Measurements from ENCODE around the gene VSX1. TPM values are rescaled to one million over a fixed set of nuclear protein-coding genes. Genes with fewer than 3 reads are reported as not detected.

The VSX1 gene
- total RNA-seq, 1 experiment from 2014 or later, result not detected

GRCh38 chr20:25038591-25039015, 43.3 kb downstream of the VSX1 start:
- H3K36me3 ChIP-seq (ENCODE audit: insufficient read depth, low read length, poor library complexity, severe bottlenecking), result no peaks in the 10 kb centered on the region
- H3K27ac ChIP-seq (ENCODE audit: low read depth, low read length, poor library complexity, severe bottlenecking), result no peak overlapping the region
- POLR2A ChIA-PET (ENCODE audit: low non-redundant PET), result no interaction called here
- BruUV-seq (replicated peaks), result no TSS peak
- H3K4me3 ChIP-seq (ENCODE audit: low read depth, low read length, poor library complexity, severe bottlenecking), result no peak overlapping the region
- intact Hi-C loops (cut with micrococcal nuclease; ENCODE audit: unreplicated experiment), result no loop called here
- H3K9me3 ChIP-seq (ENCODE audit: low read depth, low read length, poor library complexity, severe bottlenecking), result no peaks in the 10 kb centered on the region
- H3K4me1 ChIP-seq (ENCODE audit: insufficient read depth, low read length, poor library complexity, severe bottlenecking), result peaks cover 33% of the 10 kb centered on the region
- CTCF ChIA-PET, result no interaction called here
- H3K27me3 ChIP-seq (replicated peaks; ENCODE audit: insufficient read depth, low read depth, low read length, poor library complexity), result no peaks in the 10 kb centered on the region
- TF ChIP-seq EZH2 (IDR thresholded peaks at IDR 0.05; ENCODE audit: borderline replicate concordance, low read depth, low read length, poor library complexity, severe bottlenecking) (no peak), CTCF (conservative IDR thresholded peaks at IDR 0.05; ENCODE audit: low read depth, low read length) (no peak)
- DNase-seq (ENCODE audit: low spot score), result no peak

- CTCF ChIA-PET, result no interaction called here
- TF ChIP-seq CTCF (conservative IDR thresholded peaks at IDR 0.05; ENCODE audit: low read depth, low read length) (no peak), EZH2 (IDR thresholded peaks at IDR 0.05; ENCODE audit: borderline replicate concordance, low read depth, low read length, poor library complexity, severe bottlenecking) (no peak)
- Histone ChIP-seq H3K27me3 (replicated peaks; ENCODE audit: insufficient read depth, low read depth, low read length, poor library complexity) (no peaks in the 10 kb centered on the region), H3K4me3 (ENCODE audit: low read depth, low read length, poor library complexity, severe bottlenecking) (no peak overlapping the region), H3K36me3 (ENCODE audit: insufficient read depth, low read length, poor library complexity, severe bottlenecking) (no peaks in the 10 kb centered on the region), H3K9me3 (ENCODE audit: low read depth, low read length, poor library complexity, severe bottlenecking) (no peaks in the 10 kb centered on the region), H3K27ac (ENCODE audit: low read depth, low read length, poor library complexity, severe bottlenecking) (peak overlapping the region; percentile 18), H3K4me1 (ENCODE audit: insufficient read depth, low read length, poor library complexity, severe bottlenecking) (peaks cover 39% of the 10 kb centered on the region)
- POLR2A ChIA-PET (ENCODE audit: low non-redundant PET), result no interaction called here
- no TSS peak for BruUV-seq (replicated peaks)
- DNase-seq (ENCODE audit: low spot score), result no peak
- intact Hi-C loops (cut with micrococcal nuclease; ENCODE audit: unreplicated experiment), result no loop called here
These were observed 43.9 kb downstream of the VSX1 start for GRCh38 chr20:25038103-25038410.

DNA sequence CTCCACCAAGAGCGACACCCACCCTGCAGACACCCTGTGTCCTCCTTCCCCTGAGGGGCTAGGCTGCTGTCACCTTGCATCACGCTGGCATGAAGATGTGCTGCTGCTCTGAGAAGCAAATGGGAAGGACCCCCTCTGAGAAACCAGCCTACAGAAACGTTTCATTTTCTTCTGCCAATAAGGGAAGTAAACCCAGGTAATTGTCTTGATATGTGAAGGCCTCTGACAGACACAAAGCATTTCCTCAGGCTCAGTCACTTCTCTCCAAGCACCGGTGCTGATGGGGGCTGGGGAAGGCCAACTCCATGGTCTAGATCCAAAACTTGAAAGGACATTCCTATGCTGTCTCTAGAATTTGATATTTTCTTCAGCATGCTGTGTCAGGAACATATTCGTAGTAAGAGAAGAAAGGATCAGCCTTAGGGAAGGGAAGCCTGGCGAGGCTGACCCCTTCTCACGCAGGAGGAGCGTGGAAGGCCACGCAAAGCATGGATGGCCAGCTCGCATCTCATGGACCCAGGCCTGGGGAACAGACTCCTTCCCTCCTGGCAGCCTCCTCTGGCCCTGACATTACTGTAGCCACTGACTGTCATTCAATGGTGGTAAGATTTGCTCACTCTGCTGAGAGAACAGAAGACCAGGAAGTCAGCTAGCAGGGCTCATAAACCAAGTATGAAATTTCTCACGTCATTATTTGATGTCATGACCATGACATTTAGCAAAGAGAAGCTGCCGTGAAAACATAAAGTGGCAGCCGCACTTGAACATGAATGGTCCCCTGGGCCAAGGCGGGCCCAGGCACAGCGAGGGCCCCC, 44.4 kb downstream of the VSX1 start:
- CTCF ChIA-PET, result no interaction called here
- Histone ChIP-seq H3K4me3 (ENCODE audit: low read depth, low read length, poor library complexity, severe bottlenecking) (no peak overlapping the region), H3K27me3 (replicated peaks; ENCODE audit: insufficient read depth, low read depth, low read length, poor library complexity) (no peaks in the 10 kb centered on the region), H3K4me1 (ENCODE audit: insufficient read depth, low read length, poor library complexity, severe bottlenecking) (peaks cover 45% of the 10 kb centered on the region), H3K27ac (ENCODE audit: low read depth, low read length, poor library complexity, severe bottlenecking) (peak overlapping the region; percentile 18), H3K9me3 (ENCODE audit: low read depth, low read length, poor library complexity, severe bottlenecking) (no peaks in the 10 kb centered on the region), H3K36me3 (ENCODE audit: insufficient read depth, low read length, poor library complexity, severe bottlenecking) (no peaks in the 10 kb centered on the region)
- BruUV-seq (replicated peaks), result no TSS peak
- POLR2A ChIA-PET (ENCODE audit: low non-redundant PET), result no interaction called here
- no peak for DNase-seq (ENCODE audit: low spot score)
- TF ChIP-seq EZH2 (IDR thresholded peaks at IDR 0.05; ENCODE audit: borderline replicate concordance, low read depth, low read length, poor library complexity, severe bottlenecking) (no peak), CTCF (conservative IDR thresholded peaks at IDR 0.05; ENCODE audit: low read depth, low read length) (no peak)
- intact Hi-C loops (cut with micrococcal nuclease; ENCODE audit: unreplicated experiment), result no loop called here

All from A673 (cell line).